GM13976 (cell line): Measurements from ENCODE around the gene NUP93.
"Not testable (repeated sequence)": the region's sequence is repeated elsewhere in the genome, so short reads cannot be mapped to it uniquely, and the experiment has no call there.

ENCODE experiments used
- DNase-seq: peaks from one replicate; pipeline ENCODE4 v3.0.0; 2012; ENCODE audit warnings: low spot score
- in situ Hi-C: fragments of 300-500 bp; cut with MboI; formaldehyde crosslinking; loops from one replicate; pipeline ENCODE4 v1.12.0; 2022; ENCODE audit warnings: low sequenced_read_pairs, mixed read lengths, inconsistent platforms; ENCODE audit not compliant: unreplicated experiment
- TF ChIP-seq, protein P1 (sequence below): IDR thresholded peaks from 2 replicates; pipeline ENCODE4 v1.5.1; 2012; ENCODE audit warnings: borderline replicate concordance, mild to moderate bottlenecking; ENCODE audit not compliant: insufficient read depth; ENCODE audit errors: extremely low read depth, missing control alignments, control extremely low read depth

NUP93 gene

DNA sequence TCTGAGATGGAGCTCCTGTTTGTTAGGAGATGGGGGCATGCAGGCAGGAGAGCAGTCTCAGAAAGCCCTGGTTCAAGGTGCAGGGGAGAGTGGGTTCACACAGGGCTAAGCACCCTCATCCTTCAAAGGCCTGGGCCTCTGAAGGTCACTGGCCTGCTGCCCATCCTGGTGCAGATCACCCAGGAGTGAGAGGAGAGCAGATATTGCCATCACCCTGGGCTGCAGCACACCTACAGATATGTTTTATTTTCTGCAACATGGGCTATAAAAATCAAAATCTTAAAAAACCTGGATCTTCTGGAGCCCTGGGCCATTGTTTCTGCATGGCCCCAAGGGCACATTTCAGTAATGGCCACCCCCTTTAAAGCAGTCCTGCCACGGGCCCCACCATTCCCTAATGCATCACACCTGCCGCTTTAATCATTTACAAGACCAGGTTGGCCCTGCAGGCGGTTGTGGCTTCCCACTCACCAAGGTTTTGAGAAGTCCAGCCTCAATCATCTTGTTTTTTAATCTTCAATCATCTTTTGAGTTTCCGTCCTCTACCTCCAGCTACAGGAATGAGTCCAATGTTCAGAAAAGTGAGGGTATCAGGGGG, 20.4 kb upstream of the NUP93 start:
- TF ChIP-seq, protein P1, sequence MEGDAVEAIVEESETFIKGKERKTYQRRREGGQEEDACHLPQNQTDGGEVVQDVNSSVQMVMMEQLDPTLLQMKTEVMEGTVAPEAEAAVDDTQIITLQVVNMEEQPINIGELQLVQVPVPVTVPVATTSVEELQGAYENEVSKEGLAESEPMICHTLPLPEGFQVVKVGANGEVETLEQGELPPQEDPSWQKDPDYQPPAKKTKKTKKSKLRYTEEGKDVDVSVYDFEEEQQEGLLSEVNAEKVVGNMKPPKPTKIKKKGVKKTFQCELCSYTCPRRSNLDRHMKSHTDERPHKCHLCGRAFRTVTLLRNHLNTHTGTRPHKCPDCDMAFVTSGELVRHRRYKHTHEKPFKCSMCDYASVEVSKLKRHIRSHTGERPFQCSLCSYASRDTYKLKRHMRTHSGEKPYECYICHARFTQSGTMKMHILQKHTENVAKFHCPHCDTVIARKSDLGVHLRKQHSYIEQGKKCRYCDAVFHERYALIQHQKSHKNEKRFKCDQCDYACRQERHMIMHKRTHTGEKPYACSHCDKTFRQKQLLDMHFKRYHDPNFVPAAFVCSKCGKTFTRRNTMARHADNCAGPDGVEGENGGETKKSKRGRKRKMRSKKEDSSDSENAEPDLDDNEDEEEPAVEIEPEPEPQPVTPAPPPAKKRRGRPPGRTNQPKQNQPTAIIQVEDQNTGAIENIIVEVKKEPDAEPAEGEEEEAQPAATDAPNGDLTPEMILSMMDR: no peak
- no peak for DNase-seq
- in situ Hi-C loops: loop anchor here (10.0 kb wide), 1 partner anchor 135 kb away; no protein-coding TSS in a partner anchor

DNA sequence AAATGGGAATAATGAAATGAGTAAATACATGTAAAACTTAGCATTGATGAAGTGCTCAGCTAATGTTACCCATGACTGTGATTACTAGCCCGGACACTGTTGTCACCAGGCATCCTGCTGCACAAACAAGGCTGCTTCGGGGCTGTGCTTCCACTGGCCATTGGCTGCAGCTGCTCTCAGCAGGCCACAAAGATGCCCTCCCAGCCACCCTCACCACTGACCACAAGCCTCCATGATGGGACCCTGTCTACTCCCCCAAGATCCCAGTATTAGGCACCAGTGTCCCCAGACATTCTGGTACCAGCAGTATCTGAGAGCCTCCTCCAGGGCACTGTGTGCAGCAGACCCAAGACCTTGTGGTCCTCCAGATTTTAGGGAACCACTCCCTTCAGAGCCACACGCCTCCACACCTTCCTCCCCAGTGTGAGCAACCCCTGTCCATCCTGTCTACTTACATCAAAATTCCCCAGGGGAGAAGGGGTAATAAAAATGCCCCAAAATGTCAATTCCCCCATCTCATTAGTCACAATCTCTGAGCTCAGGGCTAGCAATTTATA, 19.7 kb upstream of the NUP93 start:
- in situ Hi-C loops: no loop called here
- TF ChIP-seq, protein P1: no peak
- no peak for DNase-seq

DNA sequence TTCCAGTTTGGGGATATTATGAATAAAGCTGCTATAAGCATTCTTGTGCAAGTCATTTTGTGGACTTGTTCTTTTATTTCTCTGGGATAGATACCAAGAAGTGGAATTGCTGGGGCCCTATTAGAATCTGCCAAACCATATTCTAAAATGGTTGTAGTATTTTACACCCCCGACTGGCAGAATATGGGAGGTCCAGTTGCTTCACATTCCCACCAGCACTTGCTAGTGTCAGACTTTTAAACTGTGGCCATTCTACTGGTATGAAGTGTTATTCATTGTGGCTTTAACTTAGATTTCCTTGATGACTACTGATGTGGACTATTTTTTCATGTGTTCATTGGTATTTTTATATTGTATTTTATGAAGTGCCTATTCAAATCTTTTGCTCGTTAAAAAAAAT, 18.1 kb upstream of the NUP93 start:
- no peak for DNase-seq
- in situ Hi-C loops: no loop called here
- TF ChIP-seq, protein P1: no peak

DNA sequence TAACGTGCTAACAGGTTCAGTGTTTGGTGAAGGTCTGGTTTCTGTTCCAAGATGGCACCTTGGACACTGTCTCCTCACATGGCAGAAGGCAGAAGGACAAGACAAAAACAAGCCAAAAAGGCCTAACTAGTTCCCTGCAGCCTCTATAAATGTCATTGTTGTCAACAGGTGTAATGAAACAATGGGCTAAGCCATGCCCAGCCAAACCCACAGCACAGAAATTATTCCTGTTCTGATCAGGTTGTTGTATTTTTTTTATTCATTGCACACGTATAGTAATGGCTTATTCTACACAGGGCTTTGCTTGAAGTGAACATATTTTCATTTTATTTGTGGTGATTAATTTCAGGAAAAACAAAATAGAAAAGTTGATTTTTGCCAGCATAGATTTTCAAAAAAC, 16.1 kb upstream of the NUP93 start:
- TF ChIP-seq, protein P1: no peak
- in situ Hi-C loops: no loop called here
- DNase-seq: no peak

DNA sequence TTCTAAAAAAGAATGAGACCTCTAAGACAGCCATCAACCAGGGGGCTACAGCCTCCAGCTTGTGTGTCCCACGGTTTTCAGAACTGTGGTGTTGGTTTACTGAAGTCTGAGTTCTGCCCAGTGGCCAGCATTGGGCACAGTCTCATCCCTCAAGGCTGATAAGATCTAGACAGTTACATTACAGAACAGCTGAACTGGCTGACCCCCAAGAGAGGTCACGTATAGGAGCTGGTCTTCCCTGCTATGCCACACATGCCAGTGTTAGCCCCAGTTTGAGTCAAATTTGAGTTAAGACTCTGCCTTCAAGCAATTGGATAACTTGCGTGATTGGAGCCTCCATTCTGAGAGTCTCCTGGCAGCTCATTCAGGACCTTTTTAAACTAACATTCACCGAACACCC, 14.8 kb upstream of the NUP93 start:
- TF ChIP-seq, protein P1: no peak
- in situ Hi-C loops: no loop called here
- no peak for DNase-seq

DNA sequence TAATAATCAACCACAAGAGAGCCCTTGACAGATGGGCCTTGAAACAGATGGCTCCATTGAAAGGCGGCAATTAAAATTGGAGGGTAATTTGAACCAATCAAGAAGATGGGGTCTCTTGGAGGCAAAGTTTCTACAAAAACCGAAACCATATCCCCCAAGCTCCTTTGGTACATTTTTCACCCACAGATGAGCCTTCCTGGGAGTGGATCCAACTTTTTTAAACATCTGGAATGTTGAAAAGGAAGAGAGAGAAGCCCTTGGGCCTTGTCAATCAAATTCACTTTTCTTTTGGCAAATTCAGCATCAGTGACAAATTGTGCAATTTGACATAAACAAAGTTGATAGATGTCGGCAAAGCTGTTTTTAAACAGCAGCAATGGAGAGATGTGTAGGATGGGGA, 13.2 kb upstream of the NUP93 start:
- in situ Hi-C loops: no loop called here
- TF ChIP-seq, protein P1: no peak
- DNase-seq: no peak

DNA sequence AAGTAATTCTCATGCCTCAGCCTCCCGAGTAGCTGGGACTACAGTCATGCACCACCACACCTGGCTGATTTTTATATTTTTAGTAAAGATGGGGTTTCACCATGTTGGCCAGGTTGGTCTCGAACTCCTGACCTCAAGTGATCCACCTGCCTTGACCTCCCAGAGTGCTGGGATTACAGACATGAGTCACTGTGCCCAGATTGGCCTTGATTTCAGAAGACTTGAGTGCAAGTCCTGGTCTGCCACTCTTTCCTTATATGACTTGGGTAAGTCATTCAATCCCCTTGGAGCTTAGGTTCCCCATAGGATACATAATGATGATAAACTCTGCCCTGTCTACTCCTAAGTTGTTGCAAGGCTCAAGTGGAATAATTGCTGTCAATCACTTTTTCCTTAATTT, 12.4 kb upstream of the NUP93 start:
- DNase-seq, in situ Hi-C loops: not testable (repeated sequence)
